Right lobe of liver (tissue), 6 donors: ENCODE measurements around the gene DNAH17. TPM values are rescaled to one million over a fixed set of nuclear protein-coding genes. Genes with fewer than 3 reads are reported as not detected.
A peak's percentile ranks its signal among the peaks of the same experiment; 100 is the strongest.

ENCODE experiments used
- ATAC-seq, 4 donors: fragments of 200-7000 bp; cut with Tn5 transposase; one replicate each; pipeline ENCODE4 v1.9.1; 2020; ENCODE audit warnings: mild to moderate bottlenecking in 4 of 4, moderate library complexity in 4 of 4
- DNase-seq, 3 donors: peaks; one replicate each; pipeline ENCODE4 v3.0.0-alpha.2; 2020
- H3K27ac ChIP-seq, 3 donors: fragments of 200-600 bp; one replicate each; pipeline ENCODE4 v1.8.0; 2022
- H3K27me3 ChIP-seq, 2 donors: fragments of 200-600 bp; one replicate each; pipeline ENCODE4 v1.8.0; 2022
- H3K36me3 ChIP-seq, 4 donors: fragments of 200-600 bp; sonication (generic) in 1 of 4; one replicate each; pipeline versions ENCODE4 v1.5.1 to v1.8.0; 2017 to 2022; ENCODE audit warnings: control low read depth in 1 of 4
- H3K4me1 ChIP-seq, 4 donors: fragments of 200-600 bp; sonication (generic) in 1 of 4; one replicate each; pipeline versions ENCODE4 v1.5.1 to v1.8.0; 2017 to 2022; ENCODE audit warnings: control low read depth in 1 of 4
- H3K4me3 ChIP-seq, 3 donors: fragments of 200-600 bp; one replicate each; pipeline ENCODE4 v1.8.0; 2022
- H3K9me3 ChIP-seq, 4 donors: fragments of 200-600 bp; sonication (generic) in 1 of 4; one replicate each; pipeline versions ENCODE4 v1.5.1 to v1.8.0; 2017 to 2022; ENCODE audit warnings: control low read depth in 1 of 4
- CTCF ChIP-seq, 4 donors: fragments of 200-600 bp in 3 of 4; fragments of 450-650 bp in 1 of 4; IDR thresholded peaks; one replicate each; pipeline versions ENCODE4 v1.5.1 to v1.8.0; 2016 to 2022; ENCODE audit warnings: antibody characterized with exemption in 4 of 4, mild to moderate bottlenecking in 2 of 4
- POLR2A ChIP-seq: fragments of 450-650 bp; IDR thresholded peaks from one replicate; pipeline ENCODE4 v1.6.1; 2017; ENCODE audit warnings: antibody characterized with exemption, mild to moderate bottlenecking
- WGBS: methylation state at CpG from one replicate; pipeline ENCODE4 v1.1.6; 2018; ENCODE audit warnings: low coverage, low lambda C conversion rate; ENCODE audit not compliant: insufficient coverage; ENCODE audit errors: missing lambda C conversion rate; 5-methylcytosine and 5-hydroxymethylcytosine counted together
- intact Hi-C, 2 donors: fragments of 100-400 bp; cut with DNase I; formaldehyde crosslinking; loops; one replicate each; pipeline versions ENCODE4 v1.11.2 to v1.14.1; 2022
- total RNA-seq, 6 experiments: library from RNA; depleted of rRNA in 2 of 6; stranded (reverse); fragments of >200 nt in 2 of 6; fragmentation: NEBNext Ultra II Directional in 3 of 6; extraction: Animal tissue kit (Norgen Biotek cat#: 25700) in 3 of 6; gene quantifications; one replicate each; pipeline versions ENCODE4 v1.1.0 to v1.2.4, GENCODE V29; 2016 to 2023
- donor health status: DM: no; HTN: yes; CAD: no.
- donor health status: DM: no; HTN: no; CAD: no.
- donor health status: DM: no; HTN: no; CAD: no.
- donor health status: DM: no; HTN: yes; CAD: no.
- donor health status: DM: no; HTN: yes; CAD: no.

Gene DNAH17
- total RNA-seq, 6 experiments from 2014 or later = 0.04 TPM; not detected in 5

GRCh38 chr17:78458091-78458490, 119.1 kb downstream of the DNAH17 start:
- H3K4me1 ChIP-seq = no peaks in the 10 kb centered on the region
- intact Hi-C loops = no loop called here
- H3K36me3 ChIP-seq = no peaks in the 10 kb centered on the region
- DNase-seq (no peak), ATAC-seq (no peak)
- no peak for TF ChIP-seq POLR2A
- no peak for TF ChIP-seq CTCF (IDR thresholded peaks at IDR 0.05)
- no peak overlapping the region for H3K4me3 ChIP-seq
- 78% methylated on average over 5 of the region's 10 CpGs for WGBS
- H3K9me3 ChIP-seq = no peaks in the 10 kb centered on the region
- no peaks in the 10 kb centered on the region for H3K27me3 ChIP-seq
- no peak overlapping the region for H3K27ac ChIP-seq

GRCh38 chr17:78454346-78454745, 122.8 kb downstream of the DNAH17 start:
- DNase-seq = no peak
- H3K36me3 ChIP-seq = no peaks in the 10 kb centered on the region

DNA sequence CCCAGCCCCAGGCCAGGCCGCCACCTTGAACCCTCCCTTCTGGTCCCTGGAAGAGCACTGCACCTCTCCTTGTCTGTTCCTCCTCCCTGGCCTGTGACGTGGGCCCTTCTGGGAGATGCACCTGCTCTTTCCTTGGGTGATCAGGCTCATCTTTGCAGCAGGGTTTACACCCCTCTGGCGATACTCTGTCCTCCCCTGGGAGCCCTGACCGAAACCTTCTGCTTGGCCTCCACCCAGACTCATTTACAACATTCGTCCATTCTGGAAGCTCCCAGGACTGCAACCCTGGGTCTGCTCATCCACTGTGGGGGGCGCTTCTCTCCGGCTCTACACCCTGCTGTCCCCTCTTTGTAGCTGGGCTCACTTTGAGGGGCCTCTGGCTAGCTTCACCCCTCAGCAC, 125.4 kb downstream of the DNAH17 start:
- no peaks in the 10 kb centered on the region for H3K36me3 ChIP-seq
- ATAC-seq = peak in 1 of 4 donors; percentile 10
- H3K27me3 ChIP-seq = no peaks in the 10 kb centered on the region
- no peak for DNase-seq
- no peak overlapping the region for H3K27ac ChIP-seq
- H3K4me1 ChIP-seq = no peaks in the 10 kb centered on the region
- H3K4me3 ChIP-seq = no peak overlapping the region
- intact Hi-C loops = no loop called here
- no peaks in the 10 kb centered on the region for H3K9me3 ChIP-seq
- no peak for TF ChIP-seq CTCF (IDR thresholded peaks at IDR 0.05)
- 80% methylated on average over 6 of the region's 7 CpGs for WGBS

More at GRCh38 chr17:78454346-78454745, 122.8 kb downstream of the DNAH17 start:
- Histone ChIP-seq H3K27me3 (no peaks in the 10 kb centered on the region), H3K9me3 (no peaks in the 10 kb centered on the region), H3K4me1 (no peaks in the 10 kb centered on the region), H3K4me3 (no peak overlapping the region), H3K27ac (no peak overlapping the region)
- TF ChIP-seq CTCF (IDR thresholded peaks at IDR 0.05) (no peak), POLR2A (no peak)
- ATAC-seq = no peak
- WGBS = 87% methylated on average over 13 of the region's 20 CpGs
- intact Hi-C loops = no loop called here

DNA sequence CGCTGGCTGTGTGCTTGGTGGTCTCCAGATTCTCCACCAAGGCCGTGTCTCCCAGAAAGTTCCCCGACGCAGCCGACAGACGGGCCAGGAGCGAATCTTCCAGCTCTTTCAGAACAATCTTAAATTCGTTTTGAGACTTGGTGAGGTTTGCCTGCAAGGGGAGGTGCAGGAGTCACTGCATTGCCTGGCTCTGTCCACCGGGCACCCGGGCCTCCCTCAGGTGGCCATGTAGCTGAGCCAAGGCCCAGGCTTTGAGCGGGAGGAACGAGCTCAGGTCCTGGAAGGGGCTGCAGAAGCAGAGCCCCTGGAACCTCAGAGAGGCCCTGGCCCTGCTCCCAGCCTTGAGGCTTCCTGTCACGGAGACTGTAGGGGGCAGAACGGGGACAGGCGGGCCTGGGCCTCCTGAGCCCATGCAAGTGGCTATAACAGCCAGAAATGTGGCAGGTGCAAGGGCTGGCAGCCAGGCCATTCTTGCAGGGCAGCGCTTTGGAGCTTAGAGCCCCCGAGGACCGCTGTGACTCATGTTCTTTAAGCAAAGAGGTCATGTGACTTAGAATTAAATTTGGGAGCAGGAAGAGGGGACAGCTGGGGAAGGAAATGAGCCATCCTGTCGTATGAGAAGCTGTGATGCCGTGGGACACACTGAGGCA, 126.4 kb downstream of the DNAH17 start:
- no peak overlapping the region for H3K27ac ChIP-seq
- TF ChIP-seq CTCF (IDR thresholded peaks at IDR 0.05) (no peak), POLR2A (no peak)
- ATAC-seq (peak in 1 of 4 donors; percentile 36), DNase-seq (no peak)
- no peaks in the 10 kb centered on the region for H3K36me3 ChIP-seq
- H3K27me3 ChIP-seq = no peaks in the 10 kb centered on the region
- H3K4me1 ChIP-seq = no peaks in the 10 kb centered on the region
- H3K9me3 ChIP-seq = no peaks in the 10 kb centered on the region
- WGBS = 61% methylated on average over 5 of the region's 20 CpGs
- intact Hi-C loops = no loop called here
- no peak overlapping the region for H3K4me3 ChIP-seq
